ENCODE data around the gene TBC1D14. TPM values are rescaled to one million over a fixed set of nuclear protein-coding genes. Genes with fewer than 3 reads are reported as not detected.

The TBC1D14 gene
- total RNA-seq, 1 experiment from 2014 or later = 35.2 TPM

GRCh38 chr4:6945052-6945409 lies 35.4 kb downstream of the TBC1D14 start:
- no peak for DNase-seq
- Histone ChIP-seq H3K9me3 (ENCODE audit: low read length) (no peaks in the 10 kb centered on the region), H3K4me2 (ENCODE audit: low read depth, low read length, poor library complexity, severe bottlenecking) (no peak overlapping the region), H3K4me1 (ENCODE audit: low read length) (peaks cover 15% of the 10 kb centered on the region), H3K27ac (ENCODE audit: low read length) (no peak overlapping the region), H3K4me3 (ENCODE audit: low read length) (no peak overlapping the region), H3K9ac (ENCODE audit: low read length) (no peak overlapping the region), H3K9me2 (replicated peaks; ENCODE audit: insufficient read depth, low read length) (no peaks in the 10 kb centered on the region), H3K36me3 (ENCODE audit: insufficient read depth, low read length) (no peaks in the 10 kb centered on the region), H2AFZ (ENCODE audit: low read length) (no peak overlapping the region), H3K27me3 (ENCODE audit: low read length) (no peaks in the 10 kb centered on the region), H4K20me1 (ENCODE audit: insufficient read depth, low read depth, low read length) (peaks cover 34% of the 10 kb centered on the region), H3K79me2 (ENCODE audit: low read length) (no peaks in the 10 kb centered on the region)

GRCh38 chr4:6946497-6946896 lies 36.9 kb downstream of the TBC1D14 start:
- no peaks in the 10 kb centered on the region for H3K79me2 ChIP-seq (ENCODE audit: low read length)
- H3K27ac ChIP-seq (ENCODE audit: low read length) = no peak overlapping the region
- no peak overlapping the region for H3K4me3 ChIP-seq (ENCODE audit: low read length)
- no peaks in the 10 kb centered on the region for H3K9me3 ChIP-seq (ENCODE audit: low read length)
- no peak overlapping the region for H3K4me2 ChIP-seq (ENCODE audit: low read depth, low read length, poor library complexity, severe bottlenecking)
- peaks cover 15% of the 10 kb centered on the region for H3K4me1 ChIP-seq (ENCODE audit: low read length)
- H4K20me1 ChIP-seq (ENCODE audit: insufficient read depth, low read depth, low read length) = peaks cover 29% of the 10 kb centered on the region
- H2AFZ ChIP-seq (ENCODE audit: low read length) = no peak overlapping the region
- H3K36me3 ChIP-seq (ENCODE audit: insufficient read depth, low read length) = no peaks in the 10 kb centered on the region
- H3K9me2 ChIP-seq (replicated peaks; ENCODE audit: insufficient read depth, low read length) = no peaks in the 10 kb centered on the region
- no peaks in the 10 kb centered on the region for H3K27me3 ChIP-seq (ENCODE audit: low read length)
- no peak overlapping the region for H3K9ac ChIP-seq (ENCODE audit: low read length)
- no peak for DNase-seq

- peaks cover 4% of the 10 kb centered on the region; the same call in 1 of the 2 replicates for H3K4me1 ChIP-seq (ENCODE audit: low read length)
- DNase-seq = no peak
- H3K4me3 ChIP-seq (ENCODE audit: low read length) = no peak overlapping the region
- no peaks in the 10 kb centered on the region for H3K9me3 ChIP-seq (ENCODE audit: low read length)
- no peak overlapping the region for H2AFZ ChIP-seq (ENCODE audit: low read length)
- H3K36me3 ChIP-seq (ENCODE audit: insufficient read depth, low read length) = no peaks in the 10 kb centered on the region
- H3K27me3 ChIP-seq (ENCODE audit: low read length) = no peaks in the 10 kb centered on the region
- no peaks in the 10 kb centered on the region for H3K9me2 ChIP-seq (replicated peaks; ENCODE audit: insufficient read depth, low read length)
- H4K20me1 ChIP-seq (ENCODE audit: insufficient read depth, low read depth, low read length) = peaks cover 31% of the 10 kb centered on the region; the same call in 1 of the 2 replicates
- H3K4me2 ChIP-seq (ENCODE audit: low read depth, low read length, poor library complexity, severe bottlenecking) = no peak overlapping the region
- no peak overlapping the region for H3K27ac ChIP-seq (ENCODE audit: low read length)
- H3K9ac ChIP-seq (ENCODE audit: low read length) = no peak overlapping the region
- H3K79me2 ChIP-seq (ENCODE audit: low read length) = no peaks in the 10 kb centered on the region
Measured at GRCh38 chr4:6948134-6948460, 38.5 kb downstream of the TBC1D14 start.

GRCh38 chr4:6951880-6952381 lies 42.3 kb downstream of the TBC1D14 start:
- Histone ChIP-seq H3K36me3 (ENCODE audit: insufficient read depth, low read length) (no peaks in the 10 kb centered on the region), H3K4me1 (ENCODE audit: low read length) (peaks cover 4% of the 10 kb centered on the region; the same call in 1 of the 2 replicates), H3K4me3 (ENCODE audit: low read length) (no peak overlapping the region), H3K79me2 (ENCODE audit: low read length) (no peaks in the 10 kb centered on the region), H3K27me3 (ENCODE audit: low read length) (no peaks in the 10 kb centered on the region), H2AFZ (ENCODE audit: low read length) (no peak overlapping the region), H3K9me2 (replicated peaks; ENCODE audit: insufficient read depth, low read length) (no peaks in the 10 kb centered on the region), H3K4me2 (ENCODE audit: low read depth, low read length, poor library complexity, severe bottlenecking) (no peak overlapping the region), H3K9me3 (ENCODE audit: low read length) (no peaks in the 10 kb centered on the region), H3K27ac (ENCODE audit: low read length) (no peak overlapping the region), H3K9ac (ENCODE audit: low read length) (no peak overlapping the region), H4K20me1 (ENCODE audit: insufficient read depth, low read depth, low read length) (peaks cover 50% of the 10 kb centered on the region)
- no peak for DNase-seq

- H3K27ac ChIP-seq (ENCODE audit: low read length) = no peak overlapping the region
- no peaks in the 10 kb centered on the region for H3K79me2 ChIP-seq (ENCODE audit: low read length)
- H2AFZ ChIP-seq (ENCODE audit: low read length) = no peak overlapping the region
- H3K9me3 ChIP-seq (ENCODE audit: low read length) = no peaks in the 10 kb centered on the region
- H3K4me2 ChIP-seq (ENCODE audit: low read depth, low read length, poor library complexity, severe bottlenecking) = no peak overlapping the region
- no peak for DNase-seq
- H3K9me2 ChIP-seq (replicated peaks; ENCODE audit: insufficient read depth, low read length) = no peaks in the 10 kb centered on the region
- no peak overlapping the region for H3K4me3 ChIP-seq (ENCODE audit: low read length)
- no peak overlapping the region for H3K9ac ChIP-seq (ENCODE audit: low read length)
- H3K36me3 ChIP-seq (ENCODE audit: insufficient read depth, low read length) = no peaks in the 10 kb centered on the region
- peaks cover 46% of the 10 kb centered on the region for H4K20me1 ChIP-seq (ENCODE audit: insufficient read depth, low read depth, low read length)
- no peaks in the 10 kb centered on the region for H3K4me1 ChIP-seq (ENCODE audit: low read length)
- no peaks in the 10 kb centered on the region for H3K27me3 ChIP-seq (ENCODE audit: low read length)
Measured at GRCh38 chr4:6953751-6954380, 44.2 kb downstream of the TBC1D14 start.

GRCh38 chr4:6955261-6955911 lies 45.8 kb downstream of the TBC1D14 start:
- Histone ChIP-seq H3K4me3 (ENCODE audit: low read length) (no peak overlapping the region), H3K4me2 (ENCODE audit: low read depth, low read length, poor library complexity, severe bottlenecking) (no peak overlapping the region), H3K36me3 (ENCODE audit: insufficient read depth, low read length) (no peaks in the 10 kb centered on the region), H2AFZ (ENCODE audit: low read length) (no peak overlapping the region), H3K9ac (ENCODE audit: low read length) (no peak overlapping the region), H3K9me2 (replicated peaks; ENCODE audit: insufficient read depth, low read length) (no peaks in the 10 kb centered on the region), H3K27ac (ENCODE audit: low read length) (no peak overlapping the region), H3K27me3 (ENCODE audit: low read length) (no peaks in the 10 kb centered on the region), H3K4me1 (ENCODE audit: low read length) (no peaks in the 10 kb centered on the region), H3K9me3 (ENCODE audit: low read length) (no peaks in the 10 kb centered on the region), H3K79me2 (ENCODE audit: low read length) (no peaks in the 10 kb centered on the region), H4K20me1 (ENCODE audit: insufficient read depth, low read depth, low read length) (peaks cover 46% of the 10 kb centered on the region)
- no peak for DNase-seq

- H3K27ac ChIP-seq (ENCODE audit: low read length) = no peak overlapping the region
- peaks cover 46% of the 10 kb centered on the region for H4K20me1 ChIP-seq (ENCODE audit: insufficient read depth, low read depth, low read length)
- H3K9me2 ChIP-seq (replicated peaks; ENCODE audit: insufficient read depth, low read length) = no peaks in the 10 kb centered on the region
- H3K4me2 ChIP-seq (ENCODE audit: low read depth, low read length, poor library complexity, severe bottlenecking) = no peak overlapping the region
- no peaks in the 10 kb centered on the region for H3K4me1 ChIP-seq (ENCODE audit: low read length)
- no peak overlapping the region for H2AFZ ChIP-seq (ENCODE audit: low read length)
- DNase-seq = no peak
- no peak overlapping the region for H3K4me3 ChIP-seq (ENCODE audit: low read length)
- no peaks in the 10 kb centered on the region for H3K9me3 ChIP-seq (ENCODE audit: low read length)
- H3K36me3 ChIP-seq (ENCODE audit: insufficient read depth, low read length) = no peaks in the 10 kb centered on the region
- no peaks in the 10 kb centered on the region for H3K79me2 ChIP-seq (ENCODE audit: low read length)
- no peaks in the 10 kb centered on the region for H3K27me3 ChIP-seq (ENCODE audit: low read length)
- H3K9ac ChIP-seq (ENCODE audit: low read length) = no peak overlapping the region
Measured at GRCh38 chr4:6956087-6956433, 46.4 kb downstream of the TBC1D14 start.

- DNase-seq = no peak
- H3K9me2 ChIP-seq (replicated peaks; ENCODE audit: insufficient read depth, low read length) = no peaks in the 10 kb centered on the region
- no peak overlapping the region for H3K27ac ChIP-seq (ENCODE audit: low read length)
- H3K9me3 ChIP-seq (ENCODE audit: low read length) = no peaks in the 10 kb centered on the region
- H3K9ac ChIP-seq (ENCODE audit: low read length) = no peak overlapping the region
- H4K20me1 ChIP-seq (ENCODE audit: insufficient read depth, low read depth, low read length) = peaks cover 42% of the 10 kb centered on the region
- H3K4me2 ChIP-seq (ENCODE audit: low read depth, low read length, poor library complexity, severe bottlenecking) = no peak overlapping the region
- no peaks in the 10 kb centered on the region for H3K79me2 ChIP-seq (ENCODE audit: low read length)
- H3K4me1 ChIP-seq (ENCODE audit: low read length) = no peaks in the 10 kb centered on the region
- no peaks in the 10 kb centered on the region for H3K27me3 ChIP-seq (ENCODE audit: low read length)
- H2AFZ ChIP-seq (ENCODE audit: low read length) = no peak overlapping the region
- H3K36me3 ChIP-seq (ENCODE audit: insufficient read depth, low read length) = no peaks in the 10 kb centered on the region
- H3K4me3 ChIP-seq (ENCODE audit: low read length) = no peak overlapping the region
Measured at GRCh38 chr4:6956434-6957147, 47.0 kb downstream of the TBC1D14 start.

Measured in Karpas-422 (cell line).